DMS 273 treated with DMSO at 0.1 percent for 48 hours (cell line): ENCODE measurements around the gene GPR89A.
"Not testable (repeated sequence)": the region's sequence is repeated elsewhere in the genome, so short reads cannot be mapped to it uniquely, and the experiment has no call there.

Experiments used
- DNase-seq: peaks from one replicate; lab custom pipeline; 2025; lab: John Stamatoyannopoulos, UW

GPR89A gene

GRCh38 chr1:145717833-145718232, 110.0 kb downstream of the GPR89A start:
- DNase-seq: no peak

- not testable (repeated sequence) for DNase-seq
These were observed 110.7 kb downstream of the GPR89A start for GRCh38 chr1:145718465-145718864.

GRCh38 chr1:145719230-145720079, 111.7 kb downstream of the GPR89A start, which contains the start of gene CD160:
CD160 (plus strand) TSS chr1:145719499; CDS start chr1:145728328, 8,829 bp downstream.
- DNase-seq: no peak
